Measurements from ENCODE around the gene RHD.
"Not testable (repeated sequence)": the region's sequence is repeated elsewhere in the genome, so short reads cannot be mapped to it uniquely, and the experiment has no call there.

RHD gene

DNA sequence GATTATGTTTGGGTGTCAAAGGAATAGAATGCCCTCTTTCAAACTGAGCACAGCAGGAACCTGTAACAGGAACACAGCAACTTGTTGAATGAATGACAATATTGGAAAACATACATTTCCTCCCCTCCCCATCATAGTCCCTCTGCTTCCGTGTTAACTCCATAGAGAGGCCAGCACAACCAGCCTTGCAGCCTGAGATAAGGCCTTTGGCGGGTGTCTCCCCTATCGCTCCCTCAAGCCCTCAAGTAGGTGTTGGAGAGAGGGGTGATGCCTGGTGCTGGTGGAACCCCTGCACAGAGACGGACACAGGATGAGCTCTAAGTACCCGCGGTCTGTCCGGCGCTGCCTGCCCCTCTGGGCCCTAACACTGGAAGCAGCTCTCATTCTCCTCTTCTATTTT is at the start of gene RHD:
Gene RHD, plus strand, starts transcription at position 272 of the 400 bp plus-strand sequence. Its CDS starts 39 bp downstream, at position 311.
- DNase-seq = not testable (repeated sequence)

- DNase-seq = no peak
These were observed 49.7 kb upstream of the RHD start for GRCh38 chr1:25222606-25223005.

DNA sequence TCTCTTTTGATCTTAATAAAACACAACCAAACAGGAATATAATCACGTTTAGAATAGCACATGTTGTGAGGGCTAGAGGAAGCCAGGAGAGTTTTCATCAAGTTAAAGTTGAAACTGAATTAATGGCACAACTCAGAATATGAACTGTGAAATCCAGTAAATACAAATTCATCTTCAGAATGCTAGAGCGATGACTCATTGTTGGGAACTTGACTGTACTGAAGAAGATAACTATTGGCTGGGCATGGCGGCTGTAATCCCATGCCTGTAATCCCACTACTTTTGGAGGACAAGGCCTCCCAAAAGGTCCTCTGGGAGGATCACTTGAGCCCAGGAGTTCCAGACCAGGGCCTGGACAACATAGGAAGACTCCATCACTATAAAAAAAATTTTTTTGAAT is 48.8 kb upstream of the RHD start:
- no peak for DNase-seq

- DNase-seq = peak; percentile 49 to 96 (median 87)
These were observed 40.1 kb upstream of the RHD start, which contains the start of gene SYF2 for GRCh38 chr1:25232027-25232865. Gene SYF2 (minus strand): TSS chr1:25232502. CDS start chr1:25232467, 35 bp downstream.

DNA sequence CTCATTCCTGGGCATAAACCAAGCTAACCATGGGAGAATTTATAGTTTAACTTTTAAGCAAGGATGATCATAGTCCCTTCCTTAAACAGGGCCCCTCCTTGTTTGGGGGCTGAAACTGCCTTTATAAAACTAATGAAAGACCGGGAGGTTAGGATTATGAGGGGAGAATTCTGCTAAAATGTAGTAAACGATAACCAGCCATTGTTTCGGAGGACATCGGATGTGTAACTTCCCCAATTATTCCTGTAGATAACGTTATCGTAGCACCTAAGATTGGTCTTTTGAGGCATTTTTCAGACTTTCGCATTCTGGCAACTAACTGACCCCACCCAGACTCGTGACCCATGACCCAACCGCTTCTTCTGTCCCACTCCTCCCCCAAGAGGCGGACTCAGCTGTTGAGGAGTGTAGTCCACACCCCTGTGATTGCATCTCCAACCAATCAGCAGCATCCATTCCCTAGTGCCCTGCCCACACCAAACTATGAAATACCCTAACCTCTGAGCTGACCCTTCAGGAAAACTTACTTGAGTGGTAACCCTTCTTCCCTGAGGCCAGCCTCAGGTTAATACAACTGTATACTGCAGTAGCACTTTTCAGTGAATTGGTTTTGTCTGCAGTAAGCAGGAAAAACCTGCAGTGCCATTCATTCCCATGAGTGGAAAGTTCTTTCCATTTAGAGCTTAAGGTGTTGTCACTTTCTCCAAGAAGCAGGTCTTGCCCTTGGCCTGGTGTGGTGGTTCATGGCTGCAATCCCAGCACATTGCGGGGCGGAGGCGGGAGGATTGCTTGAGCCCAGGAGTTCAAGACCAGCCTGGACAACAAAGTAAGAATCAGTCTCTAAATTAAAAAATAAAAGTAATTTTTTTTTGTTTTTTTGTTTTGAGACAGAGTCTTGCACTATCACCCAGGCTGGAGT is 39.2 kb upstream of the RHD start:
- DNase-seq = peak in 55 of 58 donors; percentile 10 to 86 (median 56)

DNA sequence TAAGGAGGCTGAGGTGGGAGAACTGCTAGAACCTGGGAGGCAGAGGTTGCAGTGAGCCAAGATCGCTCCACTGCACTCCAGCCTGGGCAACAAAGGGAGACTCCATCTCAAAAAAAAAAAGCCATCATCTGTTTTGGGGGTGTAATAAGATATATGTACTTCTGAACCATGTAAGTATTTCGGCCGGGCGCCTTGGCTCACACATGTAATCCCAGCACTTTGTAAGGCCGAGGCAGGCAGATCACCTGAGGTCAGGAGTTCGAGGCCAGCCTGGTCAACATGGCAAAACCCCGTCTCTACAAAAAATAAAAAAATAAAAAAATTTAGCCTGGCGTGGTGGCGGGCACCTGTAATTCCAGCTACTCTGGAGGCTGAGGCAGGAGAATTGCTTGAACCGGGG is 36.9 kb upstream of the RHD start:
- DNase-seq = not testable (repeated sequence)

- DNase-seq = not testable (repeated sequence)
These were observed 36.0 kb upstream of the RHD start for GRCh38 chr1:25236261-25236660.

DNA sequence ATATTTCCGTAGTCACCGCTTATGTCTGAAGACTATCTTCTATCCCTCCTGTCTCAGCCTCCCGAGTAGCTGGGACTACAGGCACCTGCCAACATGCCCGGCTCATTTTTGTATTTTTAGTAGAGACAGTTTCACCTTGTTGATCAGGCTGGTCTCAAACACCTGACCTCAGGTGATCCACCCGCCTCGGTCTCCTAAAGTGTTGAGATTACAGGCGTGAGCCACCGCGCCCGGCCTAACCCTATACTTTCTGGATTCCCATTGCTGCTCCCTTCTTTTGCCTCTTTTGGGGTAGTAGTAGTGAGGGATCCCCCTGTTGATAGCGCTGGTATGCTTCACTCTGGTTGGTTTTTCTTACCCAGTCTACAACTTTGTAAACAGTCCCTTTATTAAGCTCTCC is 34.3 kb upstream of the RHD start:
- DNase-seq = no peak

DNA sequence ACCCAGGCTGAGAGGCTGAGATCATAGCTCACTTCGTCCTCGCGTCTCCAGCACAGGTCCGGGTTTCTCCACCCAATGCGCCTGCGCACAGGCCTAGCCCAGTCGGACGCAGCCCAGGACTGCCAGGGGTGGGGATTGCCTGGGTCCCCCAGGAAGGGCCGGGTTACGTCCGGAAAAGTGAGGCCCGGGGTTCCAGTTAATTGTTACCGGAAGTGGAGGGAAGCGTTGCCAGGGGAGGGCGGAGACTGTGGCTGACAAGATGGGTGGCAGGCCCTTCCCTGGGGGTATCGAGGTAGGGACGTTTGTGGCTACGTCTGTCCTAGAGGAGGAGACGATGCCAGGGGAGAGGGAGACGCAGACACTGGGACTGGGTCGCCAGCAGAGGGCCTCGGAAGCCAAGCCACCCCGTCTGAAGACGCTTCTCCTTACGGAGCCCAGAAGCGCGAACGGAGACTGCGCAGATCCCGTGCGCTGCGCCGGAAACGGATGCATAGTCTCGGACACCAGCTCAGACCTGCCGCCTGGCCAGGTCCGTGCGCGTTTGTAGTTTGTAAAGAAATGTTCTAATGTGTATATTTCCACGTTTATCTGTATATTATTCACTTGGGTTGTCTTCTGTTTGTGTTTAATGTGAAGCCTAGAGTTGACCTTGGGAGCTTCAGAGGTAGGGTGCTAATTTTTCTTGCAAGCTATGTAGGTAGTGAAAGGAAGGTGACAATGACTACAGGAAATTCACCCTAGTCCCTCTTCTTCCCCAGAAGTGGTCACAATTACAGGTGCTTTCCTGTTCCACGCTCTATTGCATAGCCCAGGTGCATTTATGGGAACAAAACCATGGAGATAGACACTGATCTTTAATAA is 32.4 kb upstream of the RHD start:
- DNase-seq = peak; percentile 68 to 97 (median 88)

DNA sequence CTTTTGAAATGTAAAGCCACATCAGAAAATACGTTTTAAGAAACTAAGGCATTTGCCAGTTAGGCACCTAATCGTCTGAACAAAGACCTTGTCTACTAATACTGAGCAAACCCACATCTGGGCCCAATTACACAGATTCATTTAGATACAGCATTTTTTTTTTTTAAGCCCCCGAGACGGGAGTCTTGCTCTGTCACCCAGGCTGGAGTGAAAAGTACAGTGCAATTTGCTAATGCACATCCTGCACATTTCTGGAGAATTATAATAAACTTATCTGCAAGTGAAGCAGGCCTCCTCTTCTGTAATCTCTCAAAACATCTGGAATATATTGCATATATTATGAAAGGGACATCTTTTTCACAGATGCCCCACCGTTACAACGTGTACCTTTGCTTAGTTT is 28.4 kb upstream of the RHD start:
- no peak for DNase-seq

- no peak for DNase-seq
These were observed 26.9 kb upstream of the RHD start for GRCh38 chr1:25245393-25245792.

DNA sequence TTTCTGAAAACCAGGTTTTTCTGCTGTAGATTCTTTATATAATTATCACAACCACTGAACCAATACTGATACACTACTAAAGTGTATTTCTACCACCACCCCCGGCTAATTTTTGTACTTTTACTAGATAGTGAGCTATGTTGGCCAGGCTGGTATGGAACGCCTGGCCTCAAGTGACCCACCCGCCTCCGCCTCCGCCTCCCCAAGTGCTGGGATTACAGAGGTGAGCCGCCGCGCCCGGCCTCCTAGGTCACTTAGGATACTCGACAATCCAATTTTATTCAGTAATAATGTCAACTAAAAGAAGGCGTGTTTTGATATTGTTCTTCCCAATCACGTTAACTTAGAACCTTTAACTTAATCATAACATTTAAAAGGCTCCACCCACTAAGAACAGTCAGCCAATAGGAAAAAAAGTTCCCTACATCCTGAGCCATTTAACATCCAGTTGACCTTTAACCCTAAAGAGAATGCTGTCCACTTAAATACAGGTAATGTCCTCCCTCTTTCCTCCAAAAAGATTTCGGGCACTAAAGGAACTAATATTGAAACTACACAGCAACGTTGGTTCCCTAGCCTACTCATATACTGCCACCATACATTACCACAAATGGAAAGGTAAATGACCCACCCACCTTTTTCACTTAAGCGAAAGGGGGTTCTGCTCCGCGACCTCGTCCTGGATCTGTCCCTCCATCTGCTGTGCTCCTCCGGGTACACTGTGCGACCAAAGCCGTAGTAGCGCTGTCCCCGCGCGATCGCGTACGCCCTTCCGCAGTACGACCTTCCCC is 26.3 kb upstream of the RHD start:
- no peak for DNase-seq

GRCh38 chr1:25246600-25247023 is 25.7 kb upstream of the RHD start:
- peak in 19 of 58 donors; percentile 30 to 65 (median 49) for DNase-seq

- peak; percentile 93 to 100 (median 99) for DNase-seq
These were observed 25.1 kb upstream of the RHD start, which contains the start of gene RSRP1 for GRCh38 chr1:25247024-25247828. Gene RSRP1 (minus strand): TSS chr1:25247454. CDS start chr1:25246963, 491 bp downstream.

DNA sequence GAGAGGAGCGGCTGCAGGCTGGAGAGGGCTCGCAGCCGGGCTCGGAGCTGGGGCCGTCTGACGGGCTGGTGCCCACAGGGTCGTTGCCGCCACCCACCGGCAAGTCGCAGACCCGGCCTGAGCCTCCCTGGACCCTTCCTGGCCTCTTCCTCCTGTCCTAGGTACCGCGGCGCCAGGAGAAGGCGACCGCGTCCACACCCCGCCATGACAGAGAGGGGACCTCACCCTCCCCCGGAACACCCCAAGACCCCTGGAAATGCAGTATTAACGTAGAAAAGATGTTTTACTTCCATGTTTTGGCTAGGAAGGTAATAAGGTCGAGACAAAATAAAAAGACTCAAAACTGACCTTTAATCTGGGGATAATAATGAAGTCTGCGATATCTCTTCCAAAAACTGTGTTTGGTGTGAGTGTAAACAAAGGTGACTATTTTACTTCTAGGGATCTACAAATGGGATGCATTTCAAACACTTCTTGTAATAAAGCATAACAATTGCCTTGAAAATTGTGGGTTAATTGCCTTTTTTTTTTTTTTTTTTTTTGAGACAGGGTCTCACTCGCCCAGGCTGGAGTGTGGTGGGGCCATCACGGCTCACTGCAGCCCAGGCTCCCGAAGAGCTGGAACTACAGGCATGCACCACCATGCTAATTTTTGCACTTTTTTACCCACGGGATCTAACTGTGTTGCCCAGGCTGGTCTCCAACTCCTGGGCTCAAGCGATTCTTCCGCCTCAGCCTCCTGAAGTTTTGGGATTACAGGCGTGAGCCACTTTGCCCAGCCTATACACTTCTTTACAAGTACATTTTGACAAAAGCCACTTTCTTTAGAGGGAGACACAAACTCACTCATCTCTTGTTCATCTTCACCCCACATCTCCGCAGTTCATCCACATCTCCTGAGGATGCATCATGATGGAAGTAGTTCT is 24.2 kb upstream of the RHD start:
- DNase-seq = peak in 2 of 58 donors; percentile 8 to 71

DNA sequence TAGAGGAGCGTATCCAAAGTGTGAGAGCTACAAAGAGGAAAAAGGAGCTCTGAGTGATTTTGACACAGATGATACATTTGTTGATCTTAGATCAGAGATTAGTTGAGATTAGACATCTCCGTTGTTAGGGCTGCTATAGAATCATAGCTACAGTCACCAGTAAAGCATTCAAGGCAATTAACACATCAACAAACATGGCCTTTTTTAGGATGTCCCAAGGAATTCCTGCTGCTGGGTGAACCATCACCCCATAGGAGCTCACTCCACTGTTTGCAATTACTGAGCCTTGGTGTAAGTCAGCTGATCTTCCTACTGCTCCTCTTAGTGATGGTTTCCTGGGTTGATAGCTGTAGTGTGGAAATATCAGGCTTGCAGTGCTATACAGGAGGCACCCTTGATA is 18.4 kb upstream of the RHD start:
- no peak for DNase-seq

GRCh38 chr1:25255706-25256577 is 16.4 kb upstream of the RHD start:
- DNase-seq = peak in 1 of 58 donors; percentile 10
